ENCODE data around the gene FAM81A.
"Not testable (repeated sequence)": the region's sequence is repeated elsewhere in the genome, so short reads cannot be mapped to it uniquely, and the experiment has no call there.

GRCh38 chr15:59526466-59526865 lies 88.5 kb downstream of the FAM81A start:
- TF ChIP-seq, protein P1, sequence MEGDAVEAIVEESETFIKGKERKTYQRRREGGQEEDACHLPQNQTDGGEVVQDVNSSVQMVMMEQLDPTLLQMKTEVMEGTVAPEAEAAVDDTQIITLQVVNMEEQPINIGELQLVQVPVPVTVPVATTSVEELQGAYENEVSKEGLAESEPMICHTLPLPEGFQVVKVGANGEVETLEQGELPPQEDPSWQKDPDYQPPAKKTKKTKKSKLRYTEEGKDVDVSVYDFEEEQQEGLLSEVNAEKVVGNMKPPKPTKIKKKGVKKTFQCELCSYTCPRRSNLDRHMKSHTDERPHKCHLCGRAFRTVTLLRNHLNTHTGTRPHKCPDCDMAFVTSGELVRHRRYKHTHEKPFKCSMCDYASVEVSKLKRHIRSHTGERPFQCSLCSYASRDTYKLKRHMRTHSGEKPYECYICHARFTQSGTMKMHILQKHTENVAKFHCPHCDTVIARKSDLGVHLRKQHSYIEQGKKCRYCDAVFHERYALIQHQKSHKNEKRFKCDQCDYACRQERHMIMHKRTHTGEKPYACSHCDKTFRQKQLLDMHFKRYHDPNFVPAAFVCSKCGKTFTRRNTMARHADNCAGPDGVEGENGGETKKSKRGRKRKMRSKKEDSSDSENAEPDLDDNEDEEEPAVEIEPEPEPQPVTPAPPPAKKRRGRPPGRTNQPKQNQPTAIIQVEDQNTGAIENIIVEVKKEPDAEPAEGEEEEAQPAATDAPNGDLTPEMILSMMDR (IDR thresholded peaks at IDR 0.05) = not testable (repeated sequence)
- not testable (repeated sequence) for TF ChIP-seq POLR2AphosphoS5, POLR2A (IDR thresholded peaks at IDR 0.05)

Data from transverse colon (tissue), 4 donors.